ENCODE measurements around the gene RHO.
"Not testable (repeated sequence)": the region's sequence is repeated elsewhere in the genome, so short reads cannot be mapped to it uniquely, and the experiment has no call there.

DNA sequence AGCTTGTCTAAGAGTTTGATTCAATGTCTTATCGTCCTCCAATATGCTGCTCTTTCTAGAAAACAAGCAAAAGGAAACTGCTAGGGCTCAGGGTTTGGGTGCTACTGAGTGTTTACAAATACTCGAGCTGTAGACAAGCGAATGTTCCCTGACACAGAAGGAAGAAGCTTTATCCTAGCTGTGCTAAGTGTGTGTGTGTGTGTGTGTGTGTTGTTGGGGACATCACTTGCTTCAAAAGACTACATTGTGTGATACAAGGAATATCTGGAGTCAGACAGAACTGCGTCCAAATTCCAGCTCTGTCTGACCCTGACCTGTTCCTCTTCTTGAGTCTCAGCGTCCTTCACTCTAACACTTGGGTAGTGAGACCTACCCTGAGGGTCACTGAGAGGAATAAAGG lies 33.9 kb upstream of the RHO start:
- TF ChIP-seq, protein P1, sequence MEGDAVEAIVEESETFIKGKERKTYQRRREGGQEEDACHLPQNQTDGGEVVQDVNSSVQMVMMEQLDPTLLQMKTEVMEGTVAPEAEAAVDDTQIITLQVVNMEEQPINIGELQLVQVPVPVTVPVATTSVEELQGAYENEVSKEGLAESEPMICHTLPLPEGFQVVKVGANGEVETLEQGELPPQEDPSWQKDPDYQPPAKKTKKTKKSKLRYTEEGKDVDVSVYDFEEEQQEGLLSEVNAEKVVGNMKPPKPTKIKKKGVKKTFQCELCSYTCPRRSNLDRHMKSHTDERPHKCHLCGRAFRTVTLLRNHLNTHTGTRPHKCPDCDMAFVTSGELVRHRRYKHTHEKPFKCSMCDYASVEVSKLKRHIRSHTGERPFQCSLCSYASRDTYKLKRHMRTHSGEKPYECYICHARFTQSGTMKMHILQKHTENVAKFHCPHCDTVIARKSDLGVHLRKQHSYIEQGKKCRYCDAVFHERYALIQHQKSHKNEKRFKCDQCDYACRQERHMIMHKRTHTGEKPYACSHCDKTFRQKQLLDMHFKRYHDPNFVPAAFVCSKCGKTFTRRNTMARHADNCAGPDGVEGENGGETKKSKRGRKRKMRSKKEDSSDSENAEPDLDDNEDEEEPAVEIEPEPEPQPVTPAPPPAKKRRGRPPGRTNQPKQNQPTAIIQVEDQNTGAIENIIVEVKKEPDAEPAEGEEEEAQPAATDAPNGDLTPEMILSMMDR (IDR thresholded peaks at IDR 0.05; ENCODE audit: borderline replicate concordance, extremely low read depth, low read length, poor library complexity, severe bottlenecking) = not testable (repeated sequence)
- not testable (repeated sequence) for TF ChIP-seq EZH2 (IDR thresholded peaks at IDR 0.05; ENCODE audit: borderline replicate concordance, low read depth, low read length, severe bottlenecking)
